ENCODE results near the gene NACC1.

The NACC1 gene

GRCh38 chr19:13078381-13078780, 39.7 kb upstream of the NACC1 start:
- H3K79me2 ChIP-seq (ENCODE audit: insufficient read depth, low read length), result no peaks in the 10 kb centered on the region
- DNase-seq (no peak), ATAC-seq (ENCODE audit: insufficient read depth, low read depth) (no peak)
- TF ChIP-seq CTCF (IDR thresholded peaks at IDR 0.05; ENCODE audit: borderline replicate concordance, extremely low read depth, low read length, poor library complexity, severe bottlenecking) (no peak), EZH2 (IDR thresholded peaks at IDR 0.05; ENCODE audit: borderline replicate concordance, low read depth, low read length, severe bottlenecking) (no peak)
- H3K4me2 ChIP-seq (ENCODE audit: insufficient read depth, low read length), result no peak overlapping the region
- H3K9ac ChIP-seq (ENCODE audit: low read depth, low read length), result no peak overlapping the region
- H3K4me3 ChIP-seq (ENCODE audit: low read depth in 1 of 2, low read length in 2 of 2), result no peak overlapping the region
- no peaks in the 10 kb centered on the region for H4K20me1 ChIP-seq (ENCODE audit: insufficient read depth, low read length)
- H3K36me3 ChIP-seq (ENCODE audit: insufficient read depth, low read length), result no peaks in the 10 kb centered on the region
- H2AFZ ChIP-seq (ENCODE audit: low read depth, low read length), result no peak overlapping the region
- H3K9me3 ChIP-seq (ENCODE audit: insufficient read depth, low read length, severe bottlenecking), result no peaks in the 10 kb centered on the region
- no peak overlapping the region for H3K27ac ChIP-seq (ENCODE audit: low read length)
- H3K4me1 ChIP-seq (ENCODE audit: insufficient read depth, low read length), result no peaks in the 10 kb centered on the region
- H3K27me3 ChIP-seq (ENCODE audit: insufficient read depth, low read length, poor library complexity), result no peaks in the 10 kb centered on the region

DNA sequence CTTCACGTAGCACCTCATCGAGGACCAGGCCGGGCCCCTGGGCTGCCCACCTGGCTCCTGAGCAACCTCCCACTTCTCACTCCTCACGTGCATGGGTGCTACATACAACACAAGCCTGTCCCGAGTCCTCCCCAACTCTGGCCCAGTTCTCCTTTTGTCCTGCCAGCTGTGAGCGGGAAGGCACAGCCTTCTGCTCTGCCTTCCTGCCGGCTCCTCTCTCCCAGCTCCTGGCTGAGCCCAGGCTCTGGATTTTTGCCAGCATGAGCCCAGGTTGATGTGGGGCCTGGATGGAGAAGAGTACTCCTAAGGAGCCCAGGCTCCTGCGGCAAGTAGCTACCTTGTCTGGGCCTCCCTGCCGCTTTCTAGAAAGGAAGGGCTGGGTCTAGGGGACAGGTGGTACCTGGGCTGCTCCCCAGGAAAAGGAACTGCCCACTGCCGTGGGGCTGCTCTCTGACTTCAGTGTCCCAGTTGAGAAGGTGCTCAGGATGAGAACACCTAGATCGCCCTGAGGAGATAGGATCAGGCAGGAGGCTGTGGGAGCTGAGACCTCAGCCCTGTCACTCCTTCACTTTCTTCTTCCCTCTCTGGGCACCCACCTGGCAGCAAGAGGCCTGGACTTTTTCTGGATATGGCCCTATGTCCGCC, 39.0 kb upstream of the NACC1 start:
- no peak for DNase-seq

DNA sequence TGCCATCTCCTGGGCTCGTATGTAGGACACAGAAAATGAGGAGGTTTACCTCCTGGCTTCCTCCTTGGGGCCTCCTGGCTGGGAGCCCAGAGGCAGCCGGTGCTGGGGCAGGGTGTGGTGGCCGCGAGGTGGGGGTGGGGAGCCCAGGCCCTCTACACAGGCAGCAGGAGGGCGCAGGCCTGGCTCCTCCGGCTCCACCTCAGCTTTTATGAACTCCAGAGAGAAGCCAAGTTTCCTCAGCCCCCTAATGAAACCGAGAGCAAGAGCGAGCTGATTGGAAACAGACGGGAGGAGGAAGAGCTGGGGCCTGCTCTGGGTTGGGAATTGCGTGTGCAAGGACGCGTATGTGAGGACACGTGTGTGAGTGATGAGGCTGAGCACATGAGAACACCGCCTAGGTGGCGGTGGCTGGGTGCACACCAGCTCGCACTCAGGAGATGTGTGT, 38.5 kb upstream of the NACC1 start:
- Histone ChIP-seq H3K9ac (ENCODE audit: low read depth, low read length) (no peak overlapping the region), H3K79me2 (ENCODE audit: insufficient read depth, low read length) (no peaks in the 10 kb centered on the region), H3K27me3 (ENCODE audit: insufficient read depth, low read length, poor library complexity) (no peaks in the 10 kb centered on the region), H3K4me1 (ENCODE audit: insufficient read depth, low read length) (no peaks in the 10 kb centered on the region), H2AFZ (ENCODE audit: low read depth, low read length) (no peak overlapping the region), H4K20me1 (ENCODE audit: insufficient read depth, low read length) (no peaks in the 10 kb centered on the region), H3K9me3 (ENCODE audit: insufficient read depth, low read length, severe bottlenecking) (no peaks in the 10 kb centered on the region), H3K4me2 (ENCODE audit: insufficient read depth, low read length) (no peak overlapping the region), H3K27ac (ENCODE audit: low read length) (no peak overlapping the region), H3K36me3 (ENCODE audit: insufficient read depth, low read length) (no peaks in the 10 kb centered on the region), H3K4me3 (ENCODE audit: low read depth in 1 of 2, low read length in 2 of 2) (no peak overlapping the region)
- ATAC-seq (ENCODE audit: insufficient read depth, low read depth) (no peak), DNase-seq (no peak)
- no peak for TF ChIP-seq CTCF (IDR thresholded peaks at IDR 0.05; ENCODE audit: borderline replicate concordance, extremely low read depth, low read length, poor library complexity, severe bottlenecking)
- no peak for TF ChIP-seq EZH2 (IDR thresholded peaks at IDR 0.05; ENCODE audit: borderline replicate concordance, low read depth, low read length, severe bottlenecking)

More for the DNA sequence above, 39.0 kb upstream of the NACC1 start:
- ATAC-seq (ENCODE audit: insufficient read depth, low read depth), result no peak
- no peak overlapping the region for H3K9ac ChIP-seq (ENCODE audit: low read depth, low read length)
- H2AFZ ChIP-seq (ENCODE audit: low read depth, low read length), result no peak overlapping the region
- no peaks in the 10 kb centered on the region for H4K20me1 ChIP-seq (ENCODE audit: insufficient read depth, low read length)
- H3K4me3 ChIP-seq (ENCODE audit: low read depth in 1 of 2, low read length in 2 of 2), result no peak overlapping the region
- no peaks in the 10 kb centered on the region for H3K4me1 ChIP-seq (ENCODE audit: insufficient read depth, low read length)
- no peak overlapping the region for H3K4me2 ChIP-seq (ENCODE audit: insufficient read depth, low read length)
- no peaks in the 10 kb centered on the region for H3K9me3 ChIP-seq (ENCODE audit: insufficient read depth, low read length, severe bottlenecking)
- no peaks in the 10 kb centered on the region for H3K36me3 ChIP-seq (ENCODE audit: insufficient read depth, low read length)
- no peaks in the 10 kb centered on the region for H3K27me3 ChIP-seq (ENCODE audit: insufficient read depth, low read length, poor library complexity)
- no peak overlapping the region for H3K27ac ChIP-seq (ENCODE audit: low read length)
- TF ChIP-seq CTCF (IDR thresholded peaks at IDR 0.05; ENCODE audit: borderline replicate concordance, extremely low read depth, low read length, poor library complexity, severe bottlenecking), result no peak
- TF ChIP-seq EZH2 (IDR thresholded peaks at IDR 0.05; ENCODE audit: borderline replicate concordance, low read depth, low read length, severe bottlenecking), result no peak
- no peaks in the 10 kb centered on the region for H3K79me2 ChIP-seq (ENCODE audit: insufficient read depth, low read length)

Data from DND-41 (cell line).